Dendritic cell treated with granulocyte-macrophage colony-stimulating factor and Interleukin-4, amounts not matched to agents 40 ng/mL and 50 ng/mL, for 4 days (primary cell): Measurements from ENCODE around the gene NT5C1B.

Source experiments
- H3K27ac Mint-ChIP-seq: one replicate; pipeline ENCODE4 v1.8.0; 2022; ENCODE audit warnings: mild to moderate bottlenecking, mixed read lengths
- H3K27me3 Mint-ChIP-seq: one replicate; pipeline ENCODE4 v1.8.0; 2022; ENCODE audit warnings: mild to moderate bottlenecking, mixed read lengths
- H3K36me3 Mint-ChIP-seq: one replicate; pipeline ENCODE4 v1.8.0; 2022; ENCODE audit warnings: low read depth, mixed read lengths
- H3K4me1 Mint-ChIP-seq: one replicate; pipeline ENCODE4 v1.8.0; 2022; ENCODE audit warnings: low read depth, mixed read lengths
- H3K4me3 Mint-ChIP-seq: one replicate; pipeline ENCODE4 v1.8.0; 2022; ENCODE audit warnings: mild to moderate bottlenecking, moderate library complexity, mixed read lengths
- H3K9me3 Mint-ChIP-seq: one replicate; pipeline ENCODE4 v1.8.0; 2022; ENCODE audit warnings: mixed read lengths
- intact Hi-C: fragments of 100-400 bp; cut with micrococcal nuclease; formaldehyde crosslinking; loops from one replicate; pipeline ENCODE4 v1.15.0; 2022

Gene NT5C1B

GRCh38 chr2:18552351-18553077 is 36.9 kb downstream of the NT5C1B start:
- Mint-ChIP-seq H3K27me3 (no peaks in the 10 kb centered on the region), H3K4me1 (peaks cover 12% of the 10 kb centered on the region), H3K36me3 (peaks cover 19% of the 10 kb centered on the region), H3K27ac (no peak overlapping the region), H3K9me3 (no peaks in the 10 kb centered on the region), H3K4me3 (no peak overlapping the region)
- intact Hi-C loops = no loop called here

GRCh38 chr2:18551623-18552022 is 37.7 kb downstream of the NT5C1B start:
- no peaks in the 10 kb centered on the region for H3K9me3 Mint-ChIP-seq
- intact Hi-C loops = no loop called here
- H3K4me1 Mint-ChIP-seq = peaks cover 12% of the 10 kb centered on the region
- no peaks in the 10 kb centered on the region for H3K27me3 Mint-ChIP-seq
- H3K4me3 Mint-ChIP-seq = no peak overlapping the region
- H3K27ac Mint-ChIP-seq = no peak overlapping the region
- peaks cover 19% of the 10 kb centered on the region for H3K36me3 Mint-ChIP-seq

GRCh38 chr2:18551169-18551568 is 38.2 kb downstream of the NT5C1B start:
- peaks cover 12% of the 10 kb centered on the region for H3K4me1 Mint-ChIP-seq
- no peaks in the 10 kb centered on the region for H3K27me3 Mint-ChIP-seq
- H3K9me3 Mint-ChIP-seq = no peaks in the 10 kb centered on the region
- no peak overlapping the region for H3K27ac Mint-ChIP-seq
- peaks cover 19% of the 10 kb centered on the region for H3K36me3 Mint-ChIP-seq
- intact Hi-C loops = no loop called here
- no peak overlapping the region for H3K4me3 Mint-ChIP-seq

GRCh38 chr2:18550433-18550832 is 38.9 kb downstream of the NT5C1B start:
- H3K9me3 Mint-ChIP-seq = no peaks in the 10 kb centered on the region
- H3K4me1 Mint-ChIP-seq = peaks cover 12% of the 10 kb centered on the region
- H3K27me3 Mint-ChIP-seq = no peaks in the 10 kb centered on the region
- peaks cover 15% of the 10 kb centered on the region for H3K36me3 Mint-ChIP-seq
- no peak overlapping the region for H3K27ac Mint-ChIP-seq
- intact Hi-C loops = no loop called here
- H3K4me3 Mint-ChIP-seq = no peak overlapping the region

- Mint-ChIP-seq H3K4me1 (peaks cover 12% of the 10 kb centered on the region), H3K9me3 (no peaks in the 10 kb centered on the region), H3K36me3 (peaks cover 6% of the 10 kb centered on the region), H3K27me3 (no peaks in the 10 kb centered on the region), H3K4me3 (no peak overlapping the region), H3K27ac (no peak overlapping the region)
- intact Hi-C loops = no loop called here
Measured at GRCh38 chr2:18549083-18549482, 40.3 kb downstream of the NT5C1B start.

- Mint-ChIP-seq H3K27ac (no peak overlapping the region), H3K36me3 (peaks cover 2% of the 10 kb centered on the region), H3K9me3 (no peaks in the 10 kb centered on the region), H3K4me3 (no peak overlapping the region), H3K4me1 (peaks cover 9% of the 10 kb centered on the region), H3K27me3 (no peaks in the 10 kb centered on the region)
- intact Hi-C loops = no loop called here
Measured at GRCh38 chr2:18548621-18549020, 40.7 kb downstream of the NT5C1B start.

GRCh38 chr2:18546567-18546966 is 42.8 kb downstream of the NT5C1B start:
- Mint-ChIP-seq H3K4me3 (no peak overlapping the region), H3K9me3 (no peaks in the 10 kb centered on the region), H3K36me3 (no peaks in the 10 kb centered on the region), H3K4me1 (peaks cover 8% of the 10 kb centered on the region), H3K27me3 (no peaks in the 10 kb centered on the region), H3K27ac (no peak overlapping the region)
- intact Hi-C loops = no loop called here

- no peaks in the 10 kb centered on the region for H3K36me3 Mint-ChIP-seq
- H3K27me3 Mint-ChIP-seq = no peaks in the 10 kb centered on the region
- intact Hi-C loops = no loop called here
- peaks cover 8% of the 10 kb centered on the region for H3K4me1 Mint-ChIP-seq
- no peaks in the 10 kb centered on the region for H3K9me3 Mint-ChIP-seq
- no peak overlapping the region for H3K4me3 Mint-ChIP-seq
- no peak overlapping the region for H3K27ac Mint-ChIP-seq
Measured at GRCh38 chr2:18545384-18545783, 44.0 kb downstream of the NT5C1B start.

GRCh38 chr2:18544171-18544570 is 45.2 kb downstream of the NT5C1B start:
- intact Hi-C loops = no loop called here
- Mint-ChIP-seq H3K9me3 (no peaks in the 10 kb centered on the region), H3K27ac (no peak overlapping the region), H3K27me3 (no peaks in the 10 kb centered on the region), H3K4me3 (no peak overlapping the region), H3K36me3 (no peaks in the 10 kb centered on the region), H3K4me1 (peaks cover 5% of the 10 kb centered on the region)

GRCh38 chr2:18540872-18541271 is 48.5 kb downstream of the NT5C1B start:
- intact Hi-C loops = no loop called here
- H3K4me1 Mint-ChIP-seq = no peaks in the 10 kb centered on the region
- H3K4me3 Mint-ChIP-seq = no peak overlapping the region
- H3K36me3 Mint-ChIP-seq = no peaks in the 10 kb centered on the region
- no peak overlapping the region for H3K27ac Mint-ChIP-seq
- no peaks in the 10 kb centered on the region for H3K9me3 Mint-ChIP-seq
- no peaks in the 10 kb centered on the region for H3K27me3 Mint-ChIP-seq

GRCh38 chr2:18536697-18537096 is 52.7 kb downstream of the NT5C1B start:
- H3K27ac Mint-ChIP-seq = no peak overlapping the region

GRCh38 chr2:18536100-18536499 is 53.3 kb downstream of the NT5C1B start:
- intact Hi-C loops = no loop called here
- H3K27ac Mint-ChIP-seq = no peak overlapping the region
- H3K27me3 Mint-ChIP-seq = peaks cover 4% of the 10 kb centered on the region
- no peaks in the 10 kb centered on the region for H3K9me3 Mint-ChIP-seq
- no peak overlapping the region for H3K4me3 Mint-ChIP-seq
- no peaks in the 10 kb centered on the region for H3K4me1 Mint-ChIP-seq
- no peaks in the 10 kb centered on the region for H3K36me3 Mint-ChIP-seq

More at GRCh38 chr2:18536697-18537096, 52.7 kb downstream of the NT5C1B start:
- intact Hi-C loops = no loop called here
- H3K27me3 Mint-ChIP-seq = peaks cover 4% of the 10 kb centered on the region
- H3K9me3 Mint-ChIP-seq = no peaks in the 10 kb centered on the region
- no peaks in the 10 kb centered on the region for H3K36me3 Mint-ChIP-seq
- no peaks in the 10 kb centered on the region for H3K4me1 Mint-ChIP-seq
- no peak overlapping the region for H3K4me3 Mint-ChIP-seq

- no peaks in the 10 kb centered on the region for H3K36me3 Mint-ChIP-seq
- no peak overlapping the region for H3K27ac Mint-ChIP-seq
- no peak overlapping the region for H3K4me3 Mint-ChIP-seq
- no peaks in the 10 kb centered on the region for H3K9me3 Mint-ChIP-seq
- intact Hi-C loops = no loop called here
- peaks cover 5% of the 10 kb centered on the region for H3K27me3 Mint-ChIP-seq
- no peaks in the 10 kb centered on the region for H3K4me1 Mint-ChIP-seq
Measured at GRCh38 chr2:18531194-18531593, 58.2 kb downstream of the NT5C1B start.

GRCh38 chr2:18527822-18528221 is 61.5 kb downstream of the NT5C1B start:
- intact Hi-C loops = no loop called here
- H3K4me3 Mint-ChIP-seq = no peak overlapping the region
- H3K36me3 Mint-ChIP-seq = no peaks in the 10 kb centered on the region
- H3K9me3 Mint-ChIP-seq = no peaks in the 10 kb centered on the region
- no peak overlapping the region for H3K27ac Mint-ChIP-seq
- peaks cover 2% of the 10 kb centered on the region for H3K27me3 Mint-ChIP-seq
- no peaks in the 10 kb centered on the region for H3K4me1 Mint-ChIP-seq

- intact Hi-C loops = no loop called here
Measured at GRCh38 chr2:18527326-18527725, 62.0 kb downstream of the NT5C1B start.

More at GRCh38 chr2:18527326-18527725, 62.0 kb downstream of the NT5C1B start:
- H3K27me3 Mint-ChIP-seq = peaks cover 2% of the 10 kb centered on the region
- no peak overlapping the region for H3K4me3 Mint-ChIP-seq
- no peak overlapping the region for H3K27ac Mint-ChIP-seq
- H3K4me1 Mint-ChIP-seq = no peaks in the 10 kb centered on the region
- no peaks in the 10 kb centered on the region for H3K9me3 Mint-ChIP-seq
- no peaks in the 10 kb centered on the region for H3K36me3 Mint-ChIP-seq
